Measurements from ENCODE around the gene CRTC3.

CRTC3 gene

GRCh38 chr15:90564051-90564450, 34.3 kb downstream of the CRTC3 start:
- no peak for DNase-seq

DNA sequence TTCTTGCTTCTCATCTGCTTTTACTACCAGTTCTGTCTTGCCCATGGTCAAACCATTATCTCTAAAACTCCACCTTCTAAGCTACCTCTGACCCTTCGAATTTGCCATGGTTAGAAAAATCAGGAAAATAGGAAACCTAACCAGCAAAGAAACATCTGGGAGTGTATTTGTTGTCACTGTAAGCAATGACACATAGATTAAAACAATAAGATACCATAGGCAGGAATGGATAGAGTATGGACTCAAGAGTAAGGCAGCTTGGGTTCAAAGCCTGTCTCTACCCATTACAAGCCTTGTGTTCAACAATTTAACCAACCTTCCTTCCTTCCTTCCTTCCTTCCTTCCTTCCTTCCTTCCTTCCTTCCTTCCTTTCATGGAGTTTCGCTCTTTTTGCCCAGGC, 34.9 kb downstream of the CRTC3 start:
- no peak for DNase-seq

DNA sequence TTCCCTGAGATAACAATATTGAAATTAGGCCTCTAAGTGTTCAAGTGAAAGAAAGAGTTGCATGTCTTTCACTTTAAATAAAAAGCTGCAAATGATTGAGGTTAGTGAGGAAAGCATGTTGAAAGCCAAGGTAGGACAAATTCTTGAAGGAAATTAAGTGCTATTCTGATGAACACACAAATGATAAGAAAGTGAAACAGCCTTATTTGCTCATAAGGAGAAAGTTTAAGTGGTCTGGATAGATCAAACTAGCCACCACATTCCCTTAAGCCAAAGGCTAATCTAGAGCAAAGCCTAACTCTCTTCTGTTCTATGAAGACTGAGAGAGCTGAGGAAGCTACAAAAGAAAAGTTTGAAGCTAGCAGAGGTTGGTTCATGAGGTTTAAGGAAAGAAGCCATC, 36.1 kb downstream of the CRTC3 start:
- no peak for DNase-seq

- no peak for DNase-seq
Measured at GRCh38 chr15:90570643-90571042, 40.9 kb downstream of the CRTC3 start.

DNA sequence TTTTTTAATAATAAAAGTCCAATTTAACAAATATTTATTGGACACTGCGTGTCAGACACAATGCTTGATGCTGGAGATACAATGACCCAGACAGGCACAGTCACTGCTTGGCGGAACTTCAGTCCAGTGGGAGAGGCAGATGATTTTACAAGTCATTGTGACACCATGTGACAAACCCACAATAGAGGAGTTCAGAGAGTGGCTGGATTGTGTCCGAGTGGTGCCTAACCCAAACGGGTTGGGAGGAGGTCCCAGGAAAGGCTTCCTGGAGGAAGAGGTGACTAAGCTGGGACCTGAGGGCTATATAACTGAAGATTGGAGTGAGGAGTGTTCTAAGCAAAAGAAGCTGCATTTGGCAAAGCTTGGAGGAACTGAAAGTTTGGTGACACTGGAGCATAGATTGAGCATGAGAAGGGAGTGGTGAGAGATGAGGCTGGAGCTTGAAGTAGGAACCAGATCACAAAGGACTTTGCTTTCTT, 41.4 kb downstream of the CRTC3 start:
- DNase-seq: no peak

GRCh38 chr15:90572893-90573292, 43.2 kb downstream of the CRTC3 start:
- DNase-seq: no peak

- no peak for DNase-seq
Measured at GRCh38 chr15:90576711-90577389, 47.1 kb downstream of the CRTC3 start.

GRCh38 chr15:90579213-90579612, 49.5 kb downstream of the CRTC3 start:
- DNase-seq: no peak

- DNase-seq: no peak
Measured at GRCh38 chr15:90580099-90580498, 50.4 kb downstream of the CRTC3 start.

DNA sequence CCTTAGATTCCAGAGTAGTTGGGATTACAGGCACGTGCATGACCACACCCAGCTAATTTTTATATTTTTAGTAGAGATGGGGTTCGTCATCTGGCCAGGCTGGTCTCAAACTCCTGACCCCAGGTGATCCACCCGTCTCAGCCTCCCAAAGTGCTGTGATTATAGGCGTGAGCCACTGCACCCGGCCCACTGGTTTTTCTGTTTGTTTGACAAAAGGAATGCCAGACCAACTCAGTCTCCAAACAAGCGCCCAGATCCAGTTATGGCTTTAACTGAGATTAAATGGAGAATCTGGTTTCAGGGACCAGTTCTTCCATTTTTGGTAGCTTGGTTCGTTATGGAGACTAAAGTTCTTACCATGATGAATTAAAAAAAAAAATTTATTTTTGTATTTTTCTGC, 50.8 kb downstream of the CRTC3 start:
- DNase-seq: no peak

GRCh38 chr15:90580946-90581345, 51.2 kb downstream of the CRTC3 start:
- no peak for DNase-seq

- no peak for DNase-seq
Measured at GRCh38 chr15:90581771-90582352, 52.1 kb downstream of the CRTC3 start.

- no peak for DNase-seq
Measured at GRCh38 chr15:90582553-90582952, 52.8 kb downstream of the CRTC3 start.

DNA sequence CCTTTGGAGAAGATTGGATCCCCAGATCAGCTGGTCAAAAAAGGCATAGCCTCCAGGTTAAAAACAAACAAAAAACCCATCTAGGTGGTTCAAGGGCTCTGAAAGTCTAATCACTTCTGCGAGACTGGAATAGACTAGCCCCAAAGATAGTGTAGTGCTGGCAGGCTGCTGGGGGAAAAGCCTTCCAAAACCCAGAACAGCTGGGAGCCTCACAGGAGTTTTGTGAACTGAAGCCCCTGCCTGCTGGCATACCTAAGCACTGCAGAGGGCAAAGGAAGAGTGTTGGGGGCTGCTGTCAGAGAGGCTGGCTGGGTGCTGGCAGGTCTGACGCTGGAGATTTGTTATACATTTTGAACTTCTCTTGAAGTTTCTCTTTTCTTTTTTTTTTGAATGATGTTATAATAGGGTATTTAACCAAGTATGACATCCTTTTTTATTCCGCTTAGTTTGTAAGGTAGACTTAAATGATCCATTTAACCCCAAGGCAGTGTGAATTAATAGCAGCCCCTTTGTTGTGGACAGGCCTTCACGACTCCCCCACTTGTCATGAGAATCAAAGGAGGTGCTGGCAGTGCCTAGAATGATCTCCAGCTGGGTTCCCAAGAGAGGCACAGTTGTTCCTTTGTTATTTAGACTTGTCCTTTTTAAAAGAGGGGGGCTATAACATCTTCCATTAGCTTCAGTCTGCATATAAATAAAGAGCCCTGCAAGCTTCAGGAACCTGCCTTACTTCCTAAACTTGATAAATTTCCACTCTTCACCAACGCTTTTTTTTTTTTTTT, 53.9 kb downstream of the CRTC3 start:
- DNase-seq: no peak

DNA sequence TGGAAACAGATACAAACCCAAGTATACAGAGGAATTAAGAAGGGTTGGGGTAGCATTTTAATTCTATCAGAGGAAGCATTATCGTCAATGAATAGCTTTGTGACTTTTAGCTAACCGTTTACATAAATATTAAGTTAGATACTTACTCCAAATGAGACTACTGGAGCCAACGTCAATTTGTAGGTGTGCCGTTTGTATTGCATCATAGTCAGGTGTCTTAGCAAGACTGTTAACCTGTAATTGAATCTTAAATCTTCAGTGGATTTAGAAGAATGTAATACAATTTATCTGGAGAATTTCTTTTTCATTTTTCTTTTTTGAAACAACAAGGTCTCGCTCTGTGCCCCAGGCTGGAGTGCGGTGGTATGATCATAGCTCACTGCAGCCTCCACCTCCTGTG, 55.1 kb downstream of the CRTC3 start:
- DNase-seq: no peak

DNA sequence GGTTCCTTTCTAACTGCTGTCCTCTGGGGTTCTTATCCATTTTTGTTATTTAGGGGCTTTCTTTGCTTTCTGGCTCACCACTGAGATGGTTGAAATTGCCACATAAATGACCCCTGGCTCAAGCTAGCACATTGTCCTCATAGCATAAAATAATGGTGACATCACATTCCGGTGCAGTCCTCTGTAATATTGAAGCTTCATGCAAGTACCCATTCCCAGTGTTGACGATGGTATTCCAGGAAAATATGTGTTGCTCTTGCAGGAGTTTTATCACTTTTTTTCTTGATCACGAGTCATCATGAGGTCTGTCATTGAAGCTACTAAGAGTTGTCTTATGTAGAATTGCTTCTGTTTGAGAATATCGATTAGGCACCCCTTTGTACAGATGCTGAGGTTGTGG, 56.1 kb downstream of the CRTC3 start:
- no peak for DNase-seq

DNA sequence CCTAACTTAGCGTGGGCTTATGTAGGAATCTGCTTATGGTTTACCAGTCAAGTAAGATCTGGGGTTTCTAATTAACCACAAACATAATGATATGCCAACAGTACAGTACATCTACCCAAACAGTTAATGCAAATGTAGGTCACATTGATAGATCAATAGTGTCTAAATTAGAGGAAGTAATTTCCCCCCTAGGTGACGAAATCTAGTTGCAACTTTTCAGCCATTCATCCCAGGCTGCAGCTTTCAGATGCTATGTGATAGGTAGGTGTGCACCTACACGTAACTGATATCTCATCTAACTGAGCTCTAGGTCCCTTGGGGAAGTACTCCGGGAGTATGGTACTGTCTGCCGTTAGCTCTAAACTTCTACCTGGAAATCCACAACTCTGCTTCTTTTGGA, 57.2 kb downstream of the CRTC3 start:
- no peak for DNase-seq

- no peak for DNase-seq
Measured at GRCh38 chr15:90588427-90588826, 58.7 kb downstream of the CRTC3 start.

DNA sequence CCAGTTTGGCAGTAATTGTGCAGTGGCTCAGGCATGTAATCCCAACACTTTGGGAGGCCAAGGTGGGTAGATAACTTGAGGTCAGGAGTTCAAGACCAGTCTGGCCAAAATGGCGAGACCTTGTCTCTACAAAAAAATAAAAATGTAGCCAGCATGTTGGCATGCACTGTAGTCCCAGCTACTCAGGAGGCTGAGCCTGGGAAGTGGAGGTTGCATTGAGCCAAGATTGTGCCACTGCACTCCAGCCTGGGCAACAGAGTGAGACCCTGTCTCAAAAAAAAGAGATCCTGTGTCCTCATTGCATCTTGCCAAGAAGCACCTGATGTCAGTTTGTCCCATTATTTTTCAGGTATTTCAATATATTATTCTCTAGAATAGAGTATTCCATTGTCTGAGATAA, 61.8 kb downstream of the CRTC3 start:
- no peak for DNase-seq

DNA sequence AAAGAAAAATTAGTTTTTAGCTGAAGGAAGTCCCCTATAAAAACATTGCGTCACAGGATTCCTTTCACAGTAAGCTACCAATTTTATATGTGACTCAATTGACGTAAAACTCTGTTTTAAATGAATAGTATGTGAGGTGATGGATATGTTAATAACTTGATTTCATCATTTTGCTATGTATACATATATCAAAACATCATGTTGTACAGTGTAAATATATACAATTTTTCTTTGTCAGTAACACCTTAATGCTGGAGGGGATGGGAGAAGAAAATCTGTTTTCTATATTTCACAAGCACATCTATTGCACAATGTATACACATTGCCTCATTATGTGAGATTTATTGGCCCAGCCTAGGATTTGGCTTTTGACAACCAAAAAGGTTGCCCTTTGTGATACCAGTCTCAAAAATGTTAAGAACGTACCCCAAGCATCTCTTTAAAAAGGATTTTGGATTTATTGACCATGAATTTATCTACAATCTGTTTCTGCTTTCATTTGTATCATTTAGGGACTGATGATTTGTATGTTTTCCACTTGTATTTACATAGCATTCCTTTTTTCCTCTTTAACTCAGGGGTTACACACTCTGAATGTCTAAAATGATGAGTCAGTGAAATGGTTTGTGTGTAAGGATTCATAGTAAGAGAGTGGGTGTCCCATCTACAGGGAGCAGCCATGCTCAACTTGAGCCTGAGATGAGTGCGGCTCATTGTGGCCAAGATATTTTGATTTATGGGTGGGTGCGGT, 62.6 kb downstream of the CRTC3 start:
- DNase-seq: no peak

GRCh38 chr15:90593499-90594158, 63.9 kb downstream of the CRTC3 start:
- no peak for DNase-seq

GRCh38 chr15:90594301-90594738, 64.6 kb downstream of the CRTC3 start:
- no peak for DNase-seq

- no peak for DNase-seq
Measured at GRCh38 chr15:90595763-90596155, 66.0 kb downstream of the CRTC3 start.

All from NCI-H446 treated with DMSO at 0.1 percent for 48 hours (cell line).